Epithelial cell of esophagus (primary cell): ENCODE data around the gene ENKUR.
A peak's percentile ranks its signal among the peaks of the same experiment; 100 is the strongest.
"Not testable (repeated sequence)": the region's sequence is repeated elsewhere in the genome, so short reads cannot be mapped to it uniquely, and the experiment has no call there.

Experiments used
- DNase-seq: peaks from one replicate; pipeline ENCODE4 v3.0.0; 2010; ENCODE audit warnings: low read depth
- H3K4me3 ChIP-seq: 2 replicates; pipeline ENCODE4 v1.5.1; 2011; ENCODE audit warnings: mild to moderate bottlenecking, low read length, control low read depth
- TF ChIP-seq, protein P1 (sequence below): IDR thresholded peaks from 2 replicates; pipeline ENCODE4 v1.5.1; 2011; ENCODE audit warnings: low read depth, mild to moderate bottlenecking, low read length, control low read depth, inconsistent platforms; ENCODE audit not compliant: insufficient read depth; ENCODE audit errors: missing control alignments

ENKUR gene

DNA sequence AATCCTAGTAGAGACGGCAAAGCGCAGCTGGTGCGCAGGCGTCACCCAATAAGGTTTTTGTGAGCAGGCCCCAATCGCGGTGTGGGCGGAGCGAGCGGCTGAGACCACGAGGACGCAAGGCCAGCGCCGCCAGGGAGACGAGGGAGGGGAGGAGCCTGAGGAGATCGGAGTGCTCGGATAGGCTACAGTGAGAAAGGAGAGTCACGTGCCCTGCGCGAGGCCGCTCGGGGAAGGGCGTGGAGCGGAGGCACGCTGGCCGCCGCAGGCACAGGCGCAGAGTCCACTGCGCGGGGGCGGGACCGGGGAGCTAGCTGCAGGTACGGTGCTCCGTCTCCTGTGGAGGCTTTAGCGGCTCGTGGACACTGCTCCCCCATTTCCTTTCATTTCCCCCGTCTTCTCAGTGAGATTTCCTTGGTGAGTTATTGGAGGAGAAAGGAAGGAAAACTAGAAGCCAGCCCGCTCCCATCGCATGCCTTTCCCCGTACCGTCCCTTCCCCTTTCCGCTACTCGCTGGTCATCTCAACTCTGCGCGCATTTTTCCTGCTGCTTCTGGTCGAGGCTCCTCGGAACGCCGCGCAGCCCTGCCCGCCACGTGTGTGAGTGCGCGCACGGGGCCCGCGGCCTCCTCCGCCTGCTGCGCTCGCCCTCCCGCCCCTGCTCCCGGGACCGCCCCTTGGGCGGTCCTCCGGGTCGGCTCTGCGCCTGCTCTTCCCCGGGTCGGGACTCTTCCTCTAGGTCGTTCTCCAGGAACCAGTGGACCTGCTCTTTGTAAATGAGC is 607 bp upstream of the ENKUR start, which contains the start of gene THNSL1:
Gene THNSL1, plus strand, starts transcription at position 237 of the 778 bp plus-strand sequence. CDS start 6,612 bp downstream, outside the sequence.
- peak; percentile 99 for DNase-seq
- TF ChIP-seq, protein P1, sequence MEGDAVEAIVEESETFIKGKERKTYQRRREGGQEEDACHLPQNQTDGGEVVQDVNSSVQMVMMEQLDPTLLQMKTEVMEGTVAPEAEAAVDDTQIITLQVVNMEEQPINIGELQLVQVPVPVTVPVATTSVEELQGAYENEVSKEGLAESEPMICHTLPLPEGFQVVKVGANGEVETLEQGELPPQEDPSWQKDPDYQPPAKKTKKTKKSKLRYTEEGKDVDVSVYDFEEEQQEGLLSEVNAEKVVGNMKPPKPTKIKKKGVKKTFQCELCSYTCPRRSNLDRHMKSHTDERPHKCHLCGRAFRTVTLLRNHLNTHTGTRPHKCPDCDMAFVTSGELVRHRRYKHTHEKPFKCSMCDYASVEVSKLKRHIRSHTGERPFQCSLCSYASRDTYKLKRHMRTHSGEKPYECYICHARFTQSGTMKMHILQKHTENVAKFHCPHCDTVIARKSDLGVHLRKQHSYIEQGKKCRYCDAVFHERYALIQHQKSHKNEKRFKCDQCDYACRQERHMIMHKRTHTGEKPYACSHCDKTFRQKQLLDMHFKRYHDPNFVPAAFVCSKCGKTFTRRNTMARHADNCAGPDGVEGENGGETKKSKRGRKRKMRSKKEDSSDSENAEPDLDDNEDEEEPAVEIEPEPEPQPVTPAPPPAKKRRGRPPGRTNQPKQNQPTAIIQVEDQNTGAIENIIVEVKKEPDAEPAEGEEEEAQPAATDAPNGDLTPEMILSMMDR, result no peak
- peak within 1 kb of the TSS; percentile 83 for H3K4me3 ChIP-seq

DNA sequence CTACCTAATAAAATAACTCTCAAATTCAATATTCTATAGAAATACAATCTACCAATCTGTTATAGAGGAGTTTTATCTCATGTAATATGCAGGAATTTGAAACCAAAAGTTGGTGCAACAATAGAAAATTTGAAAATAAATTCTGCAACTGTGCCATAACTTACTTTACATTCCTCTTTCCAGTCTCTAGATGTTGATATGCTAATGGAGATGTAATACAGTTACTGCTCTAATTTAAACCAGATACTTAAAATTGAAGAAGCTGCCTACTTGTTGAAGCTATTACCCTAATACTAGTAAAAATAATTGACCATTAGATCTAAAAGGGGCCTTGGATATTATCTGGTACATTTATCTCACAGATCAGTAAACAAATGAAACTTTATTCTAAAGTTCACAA is 1.4 kb downstream of the ENKUR start:
- TF ChIP-seq, protein P1, result no peak
- H3K4me3 ChIP-seq, result no peak overlapping the region

DNA sequence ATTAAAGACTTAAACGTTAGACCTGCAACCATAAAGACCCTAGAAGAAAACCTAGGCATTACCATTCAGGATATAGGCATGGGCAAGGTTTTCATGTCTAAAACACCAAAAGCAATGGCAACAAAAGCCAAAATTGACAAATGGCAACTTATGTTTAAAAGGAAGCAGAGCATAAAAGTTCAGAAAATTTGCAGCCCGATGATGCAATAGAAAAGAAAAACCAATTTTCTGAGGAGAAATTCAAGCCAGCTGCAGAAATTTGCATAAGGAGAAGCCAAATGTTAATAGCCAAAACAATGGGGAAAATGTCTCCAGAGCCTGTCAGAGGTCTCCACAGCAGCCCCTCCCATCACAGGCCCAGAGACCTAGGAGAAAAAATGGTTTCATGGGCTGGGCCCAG is 4.4 kb downstream of the ENKUR start:
- H3K4me3 ChIP-seq, DNase-seq: not testable (repeated sequence)

More for the DNA sequence above, 1.4 kb downstream of the ENKUR start:
- no peak for DNase-seq

DNA sequence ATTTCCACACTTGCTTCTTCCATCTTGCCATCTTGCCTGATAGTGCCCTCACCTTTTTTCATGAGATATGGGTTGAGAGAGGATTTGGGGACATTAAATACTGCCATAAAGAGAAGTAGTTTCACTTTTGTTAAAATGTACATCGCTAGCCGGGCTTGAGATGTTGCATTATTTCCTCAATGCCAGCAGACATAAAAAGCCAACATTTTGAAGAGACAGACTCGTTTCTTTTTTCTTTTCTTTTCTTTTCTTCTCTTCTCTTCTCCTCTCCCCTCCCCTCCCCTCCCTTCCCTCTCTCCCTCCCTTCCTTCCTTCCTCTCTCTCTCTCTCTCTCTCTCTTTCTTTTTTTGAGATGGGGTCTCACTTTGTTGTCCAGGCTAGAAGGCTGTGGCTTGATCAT is 17.9 kb downstream of the ENKUR start:
- TF ChIP-seq, protein P1, result no peak
- DNase-seq, result no peak
- H3K4me3 ChIP-seq, result no peak overlapping the region

DNA sequence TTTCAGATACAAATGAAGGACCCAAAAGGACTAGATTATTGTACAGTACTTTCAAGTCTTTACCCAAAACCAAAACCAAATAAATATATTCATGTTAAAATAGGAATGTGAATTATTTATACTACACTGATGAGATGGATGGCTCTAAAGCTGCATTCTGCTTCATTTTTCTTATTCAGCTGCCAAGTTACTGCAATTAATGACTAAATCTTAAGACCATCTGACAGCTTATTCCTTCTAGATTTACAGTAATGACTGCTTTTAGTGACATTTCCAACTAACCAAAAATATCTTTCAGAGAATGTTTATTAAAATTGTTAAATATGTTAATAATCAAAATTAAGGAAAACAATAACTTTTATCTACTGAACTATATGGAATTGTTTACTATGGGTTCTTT is 20.9 kb downstream of the ENKUR start:
- TF ChIP-seq, protein P1, result no peak
- H3K4me3 ChIP-seq, result no peak overlapping the region
- DNase-seq, result no peak

DNA sequence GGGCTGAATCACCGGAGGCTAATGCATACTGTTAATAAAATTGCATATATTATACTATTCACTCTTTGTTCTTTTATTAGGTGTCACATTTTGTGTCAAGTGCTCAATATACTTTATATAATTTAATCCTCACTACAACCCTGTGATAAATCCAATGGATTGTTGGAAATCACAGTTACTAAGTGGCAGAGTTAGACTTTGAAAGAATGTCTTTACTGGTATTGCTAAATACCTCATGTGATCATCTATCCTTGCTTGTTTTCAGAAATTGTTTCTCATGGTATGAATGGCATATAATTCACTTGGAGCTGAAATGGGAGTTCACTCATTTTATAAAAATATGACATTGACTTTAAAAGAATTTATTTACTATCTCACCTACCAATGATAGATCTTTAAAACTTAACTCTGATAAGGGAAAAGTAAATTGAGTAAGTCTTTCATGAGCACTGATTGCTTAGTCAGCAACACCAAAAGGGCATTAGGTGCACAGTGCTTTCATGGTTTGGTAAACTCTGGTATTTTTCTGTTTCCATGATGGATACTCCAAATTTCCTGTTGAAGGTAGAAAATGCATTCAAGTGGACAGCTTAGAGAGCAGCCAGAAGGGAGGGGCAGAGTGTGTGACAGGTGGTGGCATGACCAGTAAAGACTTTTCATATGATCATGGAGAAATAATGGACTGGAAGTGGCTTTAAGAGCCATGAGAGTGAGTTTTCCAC is 22.6 kb downstream of the ENKUR start:
- TF ChIP-seq, protein P1, result no peak
- no peak overlapping the region for H3K4me3 ChIP-seq
- DNase-seq, result no peak

DNA sequence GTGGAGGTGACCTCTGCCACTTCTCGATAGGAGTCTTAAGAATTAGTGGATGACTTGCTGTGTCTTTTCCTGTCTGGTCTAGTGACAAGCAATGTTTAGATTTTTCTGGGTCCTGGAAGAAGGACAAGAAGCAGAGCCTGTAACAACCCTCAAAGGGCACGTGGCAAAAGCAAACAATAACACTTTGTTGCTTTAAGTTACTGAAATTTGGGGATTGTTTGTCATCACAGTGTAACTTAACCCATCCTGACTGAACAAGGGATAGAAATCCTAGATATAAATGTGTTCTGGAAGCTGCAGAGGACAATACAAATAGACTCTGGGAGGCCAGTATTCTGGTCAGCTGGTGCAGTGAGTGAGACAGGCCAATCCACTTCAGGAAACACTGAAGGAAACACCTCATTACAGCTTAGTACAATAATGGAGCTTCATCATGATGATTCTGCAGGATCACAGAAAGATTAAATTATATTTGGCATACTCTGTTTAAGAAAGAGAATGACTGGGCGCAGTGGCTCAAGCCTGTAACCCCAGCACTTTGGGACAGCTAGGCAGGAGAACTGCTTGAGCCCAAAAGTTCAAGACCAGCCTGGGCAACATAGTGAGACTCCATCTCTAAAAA is 23.3 kb downstream of the ENKUR start:
- no peak for DNase-seq
- no peak overlapping the region for H3K4me3 ChIP-seq
- TF ChIP-seq, protein P1, result no peak
